K562 (cell line): ENCODE results near the gene EPHB2. TPM values are rescaled to one million over a fixed set of nuclear protein-coding genes. Genes with fewer than 3 reads are reported as not detected.

ENCODE experiments used
- ATAC-seq: fragments of 200-7000 bp; cut with Tn5 transposase; 3 replicates; pipeline ENCODE4 v1.9.1; 2020; ENCODE audit warnings: moderate library complexity
- BruUV-seq: library from RNA; stranded (reverse); fragments of 400-500 nt; replicated peaks from 2 replicates; lab custom pipeline; 2021; lab: Mats Ljungman, UMichigan
- CTCF ChIA-PET: fragments of 300-600 bp; formaldehyde crosslinking; extraction: SDS; loops from one replicate; lab custom pipeline; 2021; ENCODE audit warnings: low intra/inter-chr PET ratio; lab: Yijun Ruan, JAX
- POLR2A ChIA-PET: fragments of 300-600, 350-650 bp; sonication (Branson Sonifier 250); formaldehyde crosslinking; extraction: SDS; loops from one replicate; lab custom pipeline; 2021; ENCODE audit warnings: antibody characterized with exemption, inconsistent platforms; lab: Yijun Ruan, JAX
- DNase-seq, 4 experiments: peaks; one replicate each; pipeline versions ENCODE4 v3.0.0 to v3.0.0-alpha.2; 2011 to 2018; ENCODE audit warnings: low spot score in 3 of 4, mixed read lengths in 3 of 4; ENCODE audit errors: extremely low read depth in 1 of 4
- FAIRE-seq: peaks from 2 replicates; lab custom pipeline; 2011; peaks lifted over from hg19 to GRCh38; lab: Jason Lieb, UNC
- H2AFZ ChIP-seq: 2 replicates; pipeline ENCODE4 v1.6.0; 2011; ENCODE audit warnings: low read depth, low read length, control low read depth, inconsistent platforms
- H3K27ac ChIP-seq: fragments of 200-600 bp; 3 replicates; pipeline ENCODE4 v1.8.0; 2011; ENCODE audit warnings: low read depth, mild to moderate bottlenecking, control low read depth, inconsistent platforms, low read length, moderate library complexity, mixed read lengths; ENCODE audit errors: extremely low read depth
- H3K27me3 ChIP-seq, 2 experiments: fragments of 300-600 bp in 1 of 2; 2 replicates in 1 of 2; 3 replicates in 1 of 2; pipeline versions ENCODE4 v1.6.0 to v1.8.0; 2011; ENCODE audit warnings: inconsistent platforms in 2 of 2, low read length in 2 of 2, mild to moderate bottlenecking in 1 of 2, mixed read lengths in 1 of 2, moderate library complexity in 1 of 2; ENCODE audit not compliant: control insufficient read depth in 2 of 2, insufficient read depth in 2 of 2
- H3K36me3 ChIP-seq: fragments of 300-600 bp; 3 replicates; pipeline ENCODE4 v1.8.0; 2011; ENCODE audit warnings: mild to moderate bottlenecking, low read length, inconsistent platforms; ENCODE audit not compliant: control insufficient read depth, insufficient read depth
- H3K4me1 ChIP-seq, 2 experiments: fragments of 200-600 bp in 1 of 2; replicated peaks in 1 of 2; 2 replicates in 1 of 2; 3 replicates in 1 of 2; pipeline versions ENCODE4 v1.5.1 to v1.8.0; 2011; ENCODE audit warnings: inconsistent platforms in 2 of 2, low read length in 2 of 2, mild to moderate bottlenecking in 1 of 2, mixed read lengths in 1 of 2, moderate library complexity in 1 of 2; ENCODE audit not compliant: control insufficient read depth in 2 of 2, insufficient read depth in 2 of 2
- H3K4me2 ChIP-seq: 2 replicates; pipeline ENCODE4 v1.6.1; 2011; ENCODE audit warnings: low read length, control low read depth, inconsistent platforms, mixed read lengths; ENCODE audit not compliant: insufficient read depth
- H3K4me3 ChIP-seq: fragments of 200-600 bp; sonication (generic), shearing (Covaris generic); 2 replicates; pipeline ENCODE4 v1.5.1; 2016; ENCODE audit warnings: control low read depth, inconsistent platforms
- H3K79me2 ChIP-seq: fragments of 200-600 bp; 3 replicates; pipeline ENCODE4 v1.8.0; 2011; ENCODE audit warnings: low read length, inconsistent platforms; ENCODE audit not compliant: control insufficient read depth, insufficient read depth
- H3K9ac ChIP-seq, 2 experiments: 2 replicates each; pipeline versions ENCODE4 v1.6.0 to v1.6.1; 2011; ENCODE audit warnings: low read depth in 2 of 2, low read length in 2 of 2, control low read depth in 1 of 2, inconsistent platforms in 1 of 2, mild to moderate bottlenecking in 1 of 2, mixed read lengths in 1 of 2; ENCODE audit not compliant: insufficient read depth in 1 of 2
- H3K9me1 ChIP-seq: one replicate; pipeline ENCODE4 v1.6.0; 2011; ENCODE audit warnings: inconsistent platforms, mild to moderate bottlenecking, low read length, moderate library complexity; ENCODE audit not compliant: control insufficient read depth, insufficient read depth
- H3K9me3 ChIP-seq: replicated peaks from 2 replicates; pipeline ENCODE4 v1.5.1; 2011; ENCODE audit warnings: low read depth, low read length, inconsistent platforms; ENCODE audit not compliant: control insufficient read depth, insufficient read depth
- H4K20me1 ChIP-seq: replicated peaks from 2 replicates; pipeline ENCODE4 v1.6.1; 2011; ENCODE audit warnings: low read length, inconsistent platforms, mixed read lengths; ENCODE audit not compliant: control insufficient read depth, insufficient read depth
- AFF1 ChIP-seq, 2 experiments: fragments of 450-650 bp; IDR thresholded peaks; 2 replicates each; pipeline ENCODE4 v1.6.1; 2018; ENCODE audit warnings: mild to moderate bottlenecking in 2 of 2, low read depth in 1 of 2; ENCODE audit not compliant: partially characterized antibody in 2 of 2
- EP400 ChIP-seq: fragments of 450-650 bp; IDR thresholded peaks from 2 replicates; pipeline ENCODE4 v1.6.1; 2017; ENCODE audit warnings: antibody characterized with exemption, mild to moderate bottlenecking, moderate library complexity
- EWSR1 ChIP-seq: fragments of 450-650 bp; IDR thresholded peaks from 2 replicates; pipeline ENCODE4 v1.6.1; 2018; ENCODE audit warnings: borderline replicate concordance, mild to moderate bottlenecking, low read depth, moderate library complexity; ENCODE audit not compliant: partially characterized antibody
- ID3 ChIP-seq, 2 experiments: fragments of 250-450 bp in 1 of 2; fragments of 450-650 bp in 1 of 2; sonication (Bioruptor Pico) in 1 of 2; IDR thresholded peaks; 2 replicates each; pipeline versions ENCODE4 v1.6.1 to v1.8.0; 2016 to 2021; ENCODE audit warnings: mild to moderate bottlenecking in 2 of 2, moderate library complexity in 2 of 2, missing compliant biosample characterization in 1 of 2, missing genetic modification characterization in 1 of 2
- JUNB ChIP-seq: fragments of 450-650 bp; formaldehyde crosslinking; conservative IDR thresholded peaks from 2 replicates; pipeline ENCODE4 v1.4.0; 2020; ENCODE audit warnings: mild to moderate bottlenecking
- SAP30 ChIP-seq: fragments of 200-600 bp; sonication (generic); IDR thresholded peaks from 2 replicates; pipeline ENCODE4 v1.6.1; 2012; ENCODE audit warnings: borderline replicate concordance, low read depth, mild to moderate bottlenecking, moderate library complexity, low read length, control low read depth, inconsistent platforms; ENCODE audit not compliant: insufficient read depth, poor library complexity, severe bottlenecking
- TFAP4 ChIP-seq: sonication (generic); formaldehyde crosslinking; IDR thresholded peaks from 2 replicates; pipeline ENCODE4 v1.8.0; 2022; ENCODE audit warnings: missing genetic modification reagents, mild to moderate bottlenecking, moderate library complexity, borderline replicate concordance
- ZFP36 ChIP-seq: fragments of 150-350 bp; IDR thresholded peaks from 2 replicates; pipeline ENCODE4 v1.6.1; 2018; ENCODE audit warnings: low read length, low read depth; ENCODE audit not compliant: partially characterized antibody
- ZNF57 ChIP-seq: fragments of 450-650 bp; formaldehyde crosslinking; IDR thresholded peaks from 2 replicates; pipeline ENCODE4 v1.4.0; 2020; ENCODE audit warnings: mild to moderate bottlenecking, moderate library complexity
- WGBS: fragments of 100-300 bp; shearing (Covaris generic); methylation state at CpG from one replicate; pipeline ENCODE4 v1.1.6; 2016; ENCODE audit warnings: low coverage, mixed read lengths; ENCODE audit not compliant: insufficient coverage; ENCODE audit errors: missing lambda C conversion rate; 5-methylcytosine and 5-hydroxymethylcytosine counted together
- in situ Hi-C: fragments of 300-500 bp; cut with MboI; formaldehyde crosslinking; loops from 4 replicates; pipeline ENCODE4 v1.15.0; 2018; ENCODE audit warnings: inconsistent platforms, mixed read lengths
- intact Hi-C: fragments of 100-400 bp; cut with micrococcal nuclease; formaldehyde crosslinking; loops from 2 replicates; pipeline ENCODE4 v1.14.2; 2022
- polyA plus RNA-seq, 8 experiments: library from polyadenylated mRNA; depleted of rRNA in 4 of 8; stranded (reverse) in 5 of 8; unstranded in 3 of 8; fragments of >200 nt; fragmentation: Nextera tagmentation in 2 of 8; fragmentation: Illumina TruSeq in 1 of 8; extraction: Ambion mirVana in 2 of 8; extraction: Trizol in 1 of 8; gene quantifications; 2 replicates each; pipeline versions ENCODE4 v1.2.1 to v1.2.3, GENCODE V29; 2011 to 2014; ENCODE audit warnings: inconsistent platforms in 1 of 8, missing spikeins in 1 of 8
- total RNA-seq, 7 experiments: library from RNA; depleted of rRNA in 6 of 7; stranded (reverse); fragments of >200 nt in 6 of 7; fragmentation: Illumina TruSeq in 2 of 7; extraction: Trizol in 2 of 7; gene quantifications; 2 replicates each; pipeline versions ENCODE4 v1.2.1 to v1.2.3, GENCODE V29; 2011 to 2021; ENCODE audit warnings: low replicate concordance in 1 of 7

Gene EPHB2
- total and polyA plus RNA-seq, 9 of the 15 experiments (the other 6 are each of a cell fraction or from before 2014, with no cell fraction given): not detected

- no peak for TF ChIP-seq ID3 (CRISPR knock-in tag; IDR thresholded peaks at IDR 0.05)
- TF ChIP-seq ID3 (tag; IDR thresholded peaks at IDR 0.05): no peak
- TF ChIP-seq SAP30: no peak
- TF ChIP-seq ZFP36: no peak
Observed at GRCh38 chr1:22915816-22916470, 205.3 kb downstream of the EPHB2 start (continued).

GRCh38 chr1:22916471-22916820, 205.8 kb downstream of the EPHB2 start:
- H3K9me3 ChIP-seq: no peaks in the 10 kb centered on the region; the same call in 1 of the 2 replicates
- ATAC-seq: no peak
- CTCF ChIA-PET: no interaction called here
- H3K4me1 ChIP-seq: peaks cover 0 to 3% of the 10 kb centered on the region in 2 experiments; a peak in 1 of 5 replicates
- H3K79me2 ChIP-seq: no peaks in the 10 kb centered on the region
- no peak overlapping the region for H3K4me3 ChIP-seq
- H3K9ac ChIP-seq: no peak overlapping the region; a peak in 1 of 4 replicates
- peaks cover 24% of the 10 kb centered on the region; the same call in 1 of the 2 replicates for H4K20me1 ChIP-seq
- 0% methylated on average over 11 of the region's 12 CpGs for WGBS
- no peak overlapping the region for H3K4me2 ChIP-seq
- in situ Hi-C loops (no loop called here), intact Hi-C loops (no loop called here)
- TF ChIP-seq ZNF57 (CRISPR knock-in tag) (no peak), TFAP4 (CRISPR knock-in tag) (no peak), AFF1 (IDR thresholded peaks at IDR 0.05; ENCODE audit: low read depth in 1 of 2, partially characterized antibody in 2 of 2) (no peak), EWSR1 (no peak), JUNB (CRISPR knock-in tag) (no peak), EP400 (no peak)
- TF ChIP-seq, all 486 proteins: peak for 0
- Histone ChIP-seq H3K36me3 (no peaks in the 10 kb centered on the region), H3K9me1 (no peaks in the 10 kb centered on the region), H2AFZ (no peak overlapping the region), H3K27ac (no peak overlapping the region), H3K27me3 (peaks cover 36 to 86% of the 10 kb centered on the region in 2 experiments)
- FAIRE-seq: no peak
- BruUV-seq: no TSS peak
- no peak for DNase-seq
- POLR2A ChIA-PET: interaction anchor here (0.7 kb wide), 1 partner anchor 527 kb away, joined by 3 read pairs; no protein-coding TSS in a partner anchor
